ENCODE measurements around the gene RILPL1.
"Not testable (repeated sequence)": the region's sequence is repeated elsewhere in the genome, so short reads cannot be mapped to it uniquely, and the experiment has no call there.

RILPL1 gene

GRCh38 chr12:123530668-123531067 is 2.9 kb downstream of the RILPL1 start:
- no peak for DNase-seq (ENCODE audit: low spot score)

- no peak for DNase-seq (ENCODE audit: low spot score)
These were observed 3.8 kb downstream of the RILPL1 start for GRCh38 chr12:123529686-123530085.

- DNase-seq (ENCODE audit: low spot score): no peak
These were observed 4.7 kb downstream of the RILPL1 start for GRCh38 chr12:123528858-123529257.

- no peak for DNase-seq (ENCODE audit: low spot score)
These were observed 6.9 kb downstream of the RILPL1 start for GRCh38 chr12:123526542-123527080.

GRCh38 chr12:123524378-123524777 is 9.1 kb downstream of the RILPL1 start:
- DNase-seq (ENCODE audit: low spot score): no peak

GRCh38 chr12:123523518-123523917 is 10.0 kb downstream of the RILPL1 start:
- DNase-seq (ENCODE audit: low spot score): no peak

- DNase-seq (ENCODE audit: low spot score): no peak
These were observed 11.4 kb downstream of the RILPL1 start for GRCh38 chr12:123522164-123522563.

- no peak for DNase-seq (ENCODE audit: low spot score)
These were observed 12.7 kb downstream of the RILPL1 start for GRCh38 chr12:123520567-123521474.

GRCh38 chr12:123519141-123520001 is 14.1 kb downstream of the RILPL1 start:
- no peak for DNase-seq (ENCODE audit: low spot score)

- DNase-seq (ENCODE audit: low spot score): no peak
These were observed 17.2 kb downstream of the RILPL1 start for GRCh38 chr12:123516216-123516780.

- not testable (repeated sequence) for DNase-seq (ENCODE audit: low spot score)
These were observed 18.8 kb downstream of the RILPL1 start for GRCh38 chr12:123514582-123515221.

- no peak for DNase-seq (ENCODE audit: low spot score)
These were observed 19.7 kb downstream of the RILPL1 start for GRCh38 chr12:123513805-123514204.

GRCh38 chr12:123512838-123513665 is 20.5 kb downstream of the RILPL1 start:
- no peak for DNase-seq (ENCODE audit: low spot score)

GRCh38 chr12:123506843-123507236 is 26.7 kb downstream of the RILPL1 start:
- DNase-seq (ENCODE audit: low spot score): no peak

GRCh38 chr12:123506059-123506842 is 27.3 kb downstream of the RILPL1 start:
- no peak for DNase-seq (ENCODE audit: low spot score)

- no peak for DNase-seq (ENCODE audit: low spot score)
These were observed 31.3 kb downstream of the RILPL1 start for GRCh38 chr12:123502163-123502704.

- no peak for DNase-seq (ENCODE audit: low spot score)
These were observed 34.2 kb downstream of the RILPL1 start for GRCh38 chr12:123499332-123499731.

- DNase-seq (ENCODE audit: low spot score): no peak
These were observed 35.2 kb downstream of the RILPL1 start for GRCh38 chr12:123498126-123498825.

GRCh38 chr12:123497065-123497464 is 36.5 kb downstream of the RILPL1 start:
- no peak for DNase-seq (ENCODE audit: low spot score)
